Measurements from ENCODE around the gene SBF1.

SBF1 gene

DNA sequence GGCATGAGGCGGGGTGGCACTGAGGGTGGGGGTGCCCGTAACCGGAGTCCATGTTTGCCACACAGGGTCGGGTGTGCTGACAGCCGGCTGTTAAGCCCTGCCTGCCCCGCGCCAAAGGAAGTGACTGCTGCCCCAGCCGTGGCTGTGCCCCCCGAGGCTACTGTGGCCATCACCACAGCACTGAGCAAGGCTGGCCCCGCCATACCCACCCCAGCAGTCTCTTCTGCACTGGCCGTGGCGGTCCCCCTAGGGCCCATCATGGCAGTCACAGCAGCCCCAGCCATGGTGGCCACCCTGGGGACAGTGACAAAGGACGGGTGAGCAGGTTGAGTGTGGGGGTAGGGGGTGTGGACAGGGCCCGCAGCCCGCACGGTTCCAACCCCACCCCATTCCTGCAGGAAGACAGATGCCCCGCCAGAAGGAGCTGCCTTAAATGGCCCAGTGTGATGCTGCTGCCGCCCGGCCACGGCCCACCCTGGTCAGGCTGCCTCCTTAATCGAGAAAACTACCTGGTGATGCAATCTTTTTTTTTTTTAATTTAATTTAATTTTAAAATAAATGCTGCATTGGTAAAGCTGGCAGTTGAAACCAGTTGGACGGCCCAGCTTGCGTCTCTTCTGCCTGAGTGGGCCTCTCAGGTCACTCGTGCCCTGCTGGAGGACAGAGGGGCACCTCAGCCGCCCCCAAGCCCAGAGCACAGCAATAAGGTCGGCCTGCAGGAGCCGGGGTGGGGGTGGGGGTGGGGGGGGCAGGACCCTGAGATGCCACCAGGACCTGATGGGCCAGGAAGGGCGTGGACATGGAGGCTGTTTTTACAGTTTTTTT lies 30.8 kb downstream of the SBF1 start (continued):
- TF ChIP-seq, protein P1, sequence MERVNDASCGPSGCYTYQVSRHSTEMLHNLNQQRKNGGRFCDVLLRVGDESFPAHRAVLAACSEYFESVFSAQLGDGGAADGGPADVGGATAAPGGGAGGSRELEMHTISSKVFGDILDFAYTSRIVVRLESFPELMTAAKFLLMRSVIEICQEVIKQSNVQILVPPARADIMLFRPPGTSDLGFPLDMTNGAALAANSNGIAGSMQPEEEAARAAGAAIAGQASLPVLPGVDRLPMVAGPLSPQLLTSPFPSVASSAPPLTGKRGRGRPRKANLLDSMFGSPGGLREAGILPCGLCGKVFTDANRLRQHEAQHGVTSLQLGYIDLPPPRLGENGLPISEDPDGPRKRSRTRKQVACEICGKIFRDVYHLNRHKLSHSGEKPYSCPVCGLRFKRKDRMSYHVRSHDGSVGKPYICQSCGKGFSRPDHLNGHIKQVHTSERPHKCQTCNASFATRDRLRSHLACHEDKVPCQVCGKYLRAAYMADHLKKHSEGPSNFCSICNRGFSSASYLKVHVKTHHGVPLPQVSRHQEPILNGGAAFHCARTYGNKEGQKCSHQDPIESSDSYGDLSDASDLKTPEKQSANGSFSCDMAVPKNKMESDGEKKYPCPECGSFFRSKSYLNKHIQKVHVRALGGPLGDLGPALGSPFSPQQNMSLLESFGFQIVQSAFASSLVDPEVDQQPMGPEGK (CRISPR knock-in tag; IDR thresholded peaks at IDR 0.05; ENCODE audit: borderline replicate concordance), result no peak
- TF ChIP-seq SNAI2 (CRISPR knock-in tag; IDR thresholded peaks at IDR 0.05) (no peak), TCF4 (CRISPR knock-in tag; IDR thresholded peaks at IDR 0.05; ENCODE audit: borderline replicate concordance) (no peak)
- TF ChIP-seq, protein P2, sequence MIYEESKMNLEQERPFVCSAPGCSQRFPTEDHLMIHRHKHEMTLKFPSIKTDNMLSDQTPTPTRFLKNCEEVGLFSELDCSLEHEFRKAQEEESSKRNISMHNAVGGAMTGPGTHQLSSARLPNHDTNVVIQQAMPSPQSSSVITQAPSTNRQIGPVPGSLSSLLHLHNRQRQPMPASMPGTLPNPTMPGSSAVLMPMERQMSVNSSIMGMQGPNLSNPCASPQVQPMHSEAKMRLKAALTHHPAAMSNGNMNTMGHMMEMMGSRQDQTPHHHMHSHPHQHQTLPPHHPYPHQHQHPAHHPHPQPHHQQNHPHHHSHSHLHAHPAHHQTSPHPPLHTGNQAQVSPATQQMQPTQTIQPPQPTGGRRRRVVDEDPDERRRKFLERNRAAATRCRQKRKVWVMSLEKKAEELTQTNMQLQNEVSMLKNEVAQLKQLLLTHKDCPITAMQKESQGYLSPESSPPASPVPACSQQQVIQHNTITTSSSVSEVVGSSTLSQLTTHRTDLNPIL (CRISPR knock-in tag; IDR thresholded peaks at IDR 0.05; ENCODE audit: low read depth), result no peak

DNA sequence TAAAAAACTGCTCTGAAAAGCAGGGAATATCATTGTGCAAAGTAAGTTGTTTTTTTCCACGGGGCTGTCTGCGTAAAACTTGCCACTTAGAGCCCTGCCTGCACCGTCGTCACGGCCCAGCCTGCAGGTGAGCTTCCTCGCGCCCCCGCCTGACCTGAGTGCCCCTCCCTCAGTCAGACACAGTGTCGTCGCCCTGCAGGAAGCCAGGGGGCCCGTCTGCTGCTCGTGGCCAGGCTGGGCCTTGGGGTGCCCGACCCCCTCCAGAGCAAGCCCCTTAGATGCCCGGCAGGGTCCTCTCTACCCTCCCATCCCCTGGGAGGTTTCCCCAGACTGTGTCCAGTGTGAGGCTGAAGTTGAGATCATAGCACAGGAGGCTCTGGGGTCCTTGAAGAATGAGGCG lies 31.6 kb downstream of the SBF1 start:
- TF ChIP-seq, protein P3, sequence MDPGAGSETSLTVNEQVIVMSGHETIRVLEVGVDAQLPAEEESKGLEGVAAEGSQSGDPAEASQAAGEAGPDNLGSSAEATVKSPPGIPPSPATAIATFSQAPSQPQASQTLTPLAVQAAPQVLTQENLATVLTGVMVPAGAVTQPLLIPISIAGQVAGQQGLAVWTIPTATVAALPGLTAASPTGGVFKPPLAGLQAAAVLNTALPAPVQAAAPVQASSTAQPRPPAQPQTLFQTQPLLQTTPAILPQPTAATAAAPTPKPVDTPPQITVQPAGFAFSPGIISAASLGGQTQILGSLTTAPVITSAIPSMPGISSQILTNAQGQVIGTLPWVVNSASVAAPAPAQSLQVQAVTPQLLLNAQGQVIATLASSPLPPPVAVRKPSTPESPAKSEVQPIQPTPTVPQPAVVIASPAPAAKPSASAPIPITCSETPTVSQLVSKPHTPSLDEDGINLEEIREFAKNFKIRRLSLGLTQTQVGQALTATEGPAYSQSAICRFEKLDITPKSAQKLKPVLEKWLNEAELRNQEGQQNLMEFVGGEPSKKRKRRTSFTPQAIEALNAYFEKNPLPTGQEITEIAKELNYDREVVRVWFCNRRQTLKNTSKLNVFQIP (CRISPR knock-in tag; IDR thresholded peaks at IDR 0.05; ENCODE audit: borderline replicate concordance, low read depth), result no peak
- TF ChIP-seq CSDC2 (CRISPR knock-in tag; IDR thresholded peaks at IDR 0.05) (no peak), ZFP30 (CRISPR knock-in tag; IDR thresholded peaks at IDR 0.05) (no peak), ZC3H10 (CRISPR knock-in tag; IDR thresholded peaks at IDR 0.05) (no peak), ZNF8 (CRISPR knock-in tag; IDR thresholded peaks at IDR 0.05) (no peak), RARB (CRISPR knock-in tag; IDR thresholded peaks at IDR 0.05) (no peak), GLIS3 (CRISPR knock-in tag; IDR thresholded peaks at IDR 0.05) (no peak), PPARA (CRISPR knock-in tag; IDR thresholded peaks at IDR 0.05; ENCODE audit: borderline replicate concordance) (no peak), ISL1 (CRISPR knock-in tag; IDR thresholded peaks at IDR 0.05) (no peak)
- TF ChIP-seq, protein P1 (CRISPR knock-in tag; IDR thresholded peaks at IDR 0.05; ENCODE audit: borderline replicate concordance), result no peak
- no peak for ATAC-seq

DNA sequence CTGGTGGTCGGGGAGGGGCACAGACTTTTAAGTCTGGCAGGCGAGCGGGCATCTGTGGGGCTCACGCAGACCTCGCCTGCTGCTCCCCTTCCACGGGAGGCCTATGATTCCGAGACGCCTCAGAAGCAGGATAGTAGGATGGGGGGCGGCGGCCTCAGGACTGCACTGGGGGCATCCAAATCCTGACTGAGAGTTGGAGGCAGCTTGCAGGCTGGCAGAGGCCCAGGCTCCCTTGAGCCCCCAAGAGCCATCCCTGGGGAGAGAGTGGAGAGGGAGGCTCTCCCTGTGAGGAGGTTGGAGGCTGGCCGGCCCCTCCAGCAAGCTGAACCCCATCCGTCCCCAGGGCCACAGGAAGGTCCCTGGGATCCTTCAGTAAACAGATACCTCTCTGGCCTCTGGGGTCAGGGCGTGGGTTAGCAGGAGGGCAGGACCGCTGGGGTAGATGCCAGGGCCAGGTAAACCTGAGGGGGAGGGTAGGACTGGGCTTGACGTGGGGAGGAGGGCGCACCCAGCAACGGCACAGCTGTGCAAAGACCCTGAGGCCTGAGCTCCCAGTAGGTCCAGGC lies 33.3 kb downstream of the SBF1 start:
- no peak for TF ChIP-seq ZFP30 (CRISPR knock-in tag; IDR thresholded peaks at IDR 0.05)
- TF ChIP-seq, protein P3 (CRISPR knock-in tag; IDR thresholded peaks at IDR 0.05; ENCODE audit: borderline replicate concordance, low read depth), result no peak
- no peak for TF ChIP-seq ARNTL (CRISPR knock-in tag; IDR thresholded peaks at IDR 0.05; ENCODE audit: borderline replicate concordance, low read depth)
- TF ChIP-seq ZNF565 (CRISPR knock-in tag; conservative IDR thresholded peaks at IDR 0.05; ENCODE audit: low read depth), result no peak
- no peak for TF ChIP-seq ESRRG (CRISPR knock-in tag; IDR thresholded peaks at IDR 0.05)
- TF ChIP-seq, protein P4, sequence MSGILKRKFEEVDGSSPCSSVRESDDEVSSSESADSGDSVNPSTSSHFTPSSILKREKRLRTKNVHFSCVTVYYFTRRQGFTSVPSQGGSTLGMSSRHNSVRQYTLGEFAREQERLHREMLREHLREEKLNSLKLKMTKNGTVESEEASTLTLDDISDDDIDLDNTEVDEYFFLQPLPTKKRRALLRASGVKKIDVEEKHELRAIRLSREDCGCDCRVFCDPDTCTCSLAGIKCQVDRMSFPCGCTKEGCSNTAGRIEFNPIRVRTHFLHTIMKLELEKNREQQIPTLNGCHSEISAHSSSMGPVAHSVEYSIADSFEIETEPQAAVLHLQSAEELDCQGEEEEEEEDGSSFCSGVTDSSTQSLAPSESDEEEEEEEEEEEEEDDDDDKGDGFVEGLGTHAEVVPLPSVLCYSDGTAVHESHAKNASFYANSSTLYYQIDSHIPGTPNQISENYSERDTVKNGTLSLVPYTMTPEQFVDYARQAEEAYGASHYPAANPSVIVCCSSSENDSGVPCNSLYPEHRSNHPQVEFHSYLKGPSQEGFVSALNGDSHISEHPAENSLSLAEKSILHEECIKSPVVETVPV (CRISPR knock-in tag; IDR thresholded peaks at IDR 0.05), result no peak
- TF ChIP-seq CSDC2 (CRISPR knock-in tag; IDR thresholded peaks at IDR 0.05), result no peak
- no peak for TF ChIP-seq ZNF70 (CRISPR knock-in tag; IDR thresholded peaks at IDR 0.05)
- ATAC-seq, result no peak

Data from SK-N-SH treated with all-trans-retinoic acid at 6 μM for 48 hours (cell line).